ENCODE measurements around the gene MTRR. TPM values are rescaled to one million over a fixed set of nuclear protein-coding genes. Genes with fewer than 3 reads are reported as not detected.
A peak's percentile ranks its signal among the peaks of the same experiment; 100 is the strongest.

MTRR gene
- total RNA-seq, 1 experiment from 2014 or later, result 64.9 TPM

DNA sequence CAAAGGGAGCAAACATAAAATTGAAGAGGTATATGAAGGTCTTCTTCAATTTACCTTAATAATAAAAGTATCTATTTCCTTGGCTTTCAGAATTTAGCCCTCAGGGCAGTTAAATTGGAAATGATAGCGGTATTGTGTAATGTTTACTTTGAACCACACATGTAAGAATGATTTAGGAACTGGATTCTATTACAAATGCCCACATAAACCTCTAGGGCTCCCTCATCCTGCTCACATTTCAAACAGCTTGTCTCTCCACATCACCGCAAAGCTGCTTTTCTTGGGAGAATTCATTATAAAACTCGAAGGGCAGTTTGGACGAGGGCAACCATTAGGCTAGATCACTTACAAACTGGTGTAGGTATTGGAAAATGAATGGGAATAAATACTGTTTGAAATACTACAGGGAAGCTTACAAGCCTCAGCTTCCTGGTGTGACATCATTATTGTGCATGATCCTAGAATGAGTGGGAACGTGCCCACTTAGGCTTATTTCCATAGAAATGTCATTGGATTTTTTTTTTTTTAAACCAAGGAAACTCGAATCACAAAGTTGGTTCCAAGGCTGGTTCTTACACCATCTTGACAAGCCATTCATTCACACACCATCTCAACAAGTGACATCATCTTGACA lies 47.3 kb downstream of the MTRR start:
- H3F3A ChIP-seq (ENCODE audit: low read length, unreplicated experiment), result no peaks in the 10 kb centered on the region
- H3K9me2 ChIP-seq (replicated peaks; ENCODE audit: low read length), result no peaks in the 10 kb centered on the region
- no peak overlapping the region for H2AFZ ChIP-seq (ENCODE audit: low read length)
- H3K36me3 ChIP-seq (ENCODE audit: low read depth, low read length), result no peaks in the 10 kb centered on the region
- no peak overlapping the region for H3K4me3 ChIP-seq (ENCODE audit: low read length)
- peaks cover 12% of the 10 kb centered on the region for H3K4me1 ChIP-seq (ENCODE audit: insufficient read depth, low read length)
- intact Hi-C loops (cut with micrococcal nuclease), result no loop called here
- H3K9ac ChIP-seq (ENCODE audit: low read length), result no peak overlapping the region
- peak overlapping the region; percentile 11; the same call in 1 of the 2 replicates for H3K4me2 ChIP-seq (ENCODE audit: low read length)
- ChIA-PET CTCF (no interaction called here), POLR2A (ENCODE audit: unreplicated experiment) (no interaction called here)
- no peaks in the 10 kb centered on the region for H3K79me2 ChIP-seq (ENCODE audit: low read length)
- H4K20me1 ChIP-seq (ENCODE audit: low read length), result no peaks in the 10 kb centered on the region
- BruUV-seq (replicated peaks), result no TSS peak
- H3K27me3 ChIP-seq (ENCODE audit: low read length), result no peaks in the 10 kb centered on the region
- DNase-seq, result peak; percentile 84
- no peak overlapping the region for H3K27ac ChIP-seq (ENCODE audit: low read length)
- ATAC-seq, result peak; percentile 42; the same call in 1 of the 2 replicates
- TF ChIP-seq EZH2 (IDR thresholded peaks at IDR 0.05; ENCODE audit: low read length, unreplicated experiment) (no peak), EZH2phosphoT487 (IDR thresholded peaks at IDR 0.05; ENCODE audit: borderline replicate concordance, low read length) (no peak)
- TF ChIP-seq, protein P1, sequence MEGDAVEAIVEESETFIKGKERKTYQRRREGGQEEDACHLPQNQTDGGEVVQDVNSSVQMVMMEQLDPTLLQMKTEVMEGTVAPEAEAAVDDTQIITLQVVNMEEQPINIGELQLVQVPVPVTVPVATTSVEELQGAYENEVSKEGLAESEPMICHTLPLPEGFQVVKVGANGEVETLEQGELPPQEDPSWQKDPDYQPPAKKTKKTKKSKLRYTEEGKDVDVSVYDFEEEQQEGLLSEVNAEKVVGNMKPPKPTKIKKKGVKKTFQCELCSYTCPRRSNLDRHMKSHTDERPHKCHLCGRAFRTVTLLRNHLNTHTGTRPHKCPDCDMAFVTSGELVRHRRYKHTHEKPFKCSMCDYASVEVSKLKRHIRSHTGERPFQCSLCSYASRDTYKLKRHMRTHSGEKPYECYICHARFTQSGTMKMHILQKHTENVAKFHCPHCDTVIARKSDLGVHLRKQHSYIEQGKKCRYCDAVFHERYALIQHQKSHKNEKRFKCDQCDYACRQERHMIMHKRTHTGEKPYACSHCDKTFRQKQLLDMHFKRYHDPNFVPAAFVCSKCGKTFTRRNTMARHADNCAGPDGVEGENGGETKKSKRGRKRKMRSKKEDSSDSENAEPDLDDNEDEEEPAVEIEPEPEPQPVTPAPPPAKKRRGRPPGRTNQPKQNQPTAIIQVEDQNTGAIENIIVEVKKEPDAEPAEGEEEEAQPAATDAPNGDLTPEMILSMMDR (conservative IDR thresholded peaks at IDR 0.05; ENCODE audit: low read depth, low read length), result no peak; the same call in 1 of the 2 replicates
- H3K9me3 ChIP-seq (ENCODE audit: low read length), result no peaks in the 10 kb centered on the region

DNA sequence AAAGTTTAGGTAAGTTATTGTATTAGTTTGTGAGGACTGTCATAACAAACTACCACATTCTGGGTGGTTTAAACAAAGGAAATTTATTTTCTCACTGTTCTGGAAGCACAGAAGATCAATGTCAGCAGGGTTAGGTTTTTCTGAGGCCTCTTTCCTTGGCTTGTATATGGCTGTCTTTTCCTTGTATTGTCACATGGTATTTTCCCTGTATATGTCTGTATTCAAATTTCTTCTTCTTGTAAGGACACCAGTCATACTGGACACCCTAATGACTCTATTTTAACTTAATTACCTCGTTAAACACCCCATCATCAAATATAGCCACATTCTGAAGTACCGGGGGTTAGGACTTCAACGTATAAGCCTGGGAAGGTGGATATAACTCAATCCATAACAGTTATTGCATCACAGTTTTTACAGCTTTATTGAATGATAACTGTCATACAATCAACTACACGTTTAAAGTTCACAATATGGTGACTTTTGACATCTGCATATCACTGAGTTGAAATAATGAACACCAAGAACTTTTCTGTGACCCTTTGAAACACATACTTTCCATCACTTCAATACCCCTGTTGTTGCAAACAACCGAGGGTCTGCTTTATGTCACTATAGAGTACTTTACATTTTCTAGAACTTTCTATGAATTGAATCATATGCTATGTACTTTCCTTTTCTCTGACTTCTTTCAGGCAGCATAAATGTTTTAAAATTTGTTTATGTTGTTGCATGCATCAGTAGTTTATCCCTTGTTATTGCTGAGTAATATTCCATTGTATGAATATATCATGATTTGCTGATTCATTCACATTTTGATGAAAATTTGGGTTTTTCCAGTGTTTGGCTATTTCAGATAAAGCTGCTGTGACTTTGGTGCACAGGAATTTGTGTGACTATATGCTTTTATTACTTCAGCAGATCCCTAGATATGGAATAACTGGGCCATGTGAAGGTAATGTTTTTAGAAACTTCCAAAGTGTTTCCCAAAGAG lies 48.5 kb downstream of the MTRR start:
- Histone ChIP-seq H3K27ac (ENCODE audit: low read length) (no peak overlapping the region), H3F3A (ENCODE audit: low read length, unreplicated experiment) (no peaks in the 10 kb centered on the region), H3K36me3 (ENCODE audit: low read depth, low read length) (no peaks in the 10 kb centered on the region), H3K9ac (ENCODE audit: low read length) (no peak overlapping the region), H3K4me1 (ENCODE audit: insufficient read depth, low read length) (peaks cover 12% of the 10 kb centered on the region), H3K27me3 (ENCODE audit: low read length) (no peaks in the 10 kb centered on the region), H3K9me3 (ENCODE audit: low read length) (no peaks in the 10 kb centered on the region), H2AFZ (ENCODE audit: low read length) (no peak overlapping the region), H4K20me1 (ENCODE audit: low read length) (no peaks in the 10 kb centered on the region), H3K9me2 (replicated peaks; ENCODE audit: low read length) (no peaks in the 10 kb centered on the region), H3K4me3 (ENCODE audit: low read length) (no peak overlapping the region), H3K79me2 (ENCODE audit: low read length) (no peaks in the 10 kb centered on the region), H3K4me2 (ENCODE audit: low read length) (no peak overlapping the region)
- no peak for ATAC-seq
- TF ChIP-seq EZH2phosphoT487 (IDR thresholded peaks at IDR 0.05; ENCODE audit: borderline replicate concordance, low read length), result no peak
- no peak for TF ChIP-seq EZH2 (IDR thresholded peaks at IDR 0.05; ENCODE audit: low read length, unreplicated experiment)
- TF ChIP-seq, protein P1 (conservative IDR thresholded peaks at IDR 0.05; ENCODE audit: low read depth, low read length), result no peak
- intact Hi-C loops (cut with micrococcal nuclease), result no loop called here
- POLR2A ChIA-PET (ENCODE audit: unreplicated experiment), result no interaction called here
- DNase-seq, result no peak
- CTCF ChIA-PET, result no interaction called here
- BruUV-seq (replicated peaks), result no TSS peak
